ENCODE results near the gene ESR2.
A peak's percentile ranks its signal among the peaks of the same experiment; 100 is the strongest.
"Not testable (repeated sequence)": the region's sequence is repeated elsewhere in the genome, so short reads cannot be mapped to it uniquely, and the experiment has no call there.

The ESR2 gene

GRCh38 chr14:64074961-64075612 is 219.1 kb downstream of the ESR2 start:
- no peak for DNase-seq

- no peak for DNase-seq
Observed at GRCh38 chr14:64069634-64070359, 224.4 kb downstream of the ESR2 start.

GRCh38 chr14:64064447-64064846 is 229.7 kb downstream of the ESR2 start:
- no peak for DNase-seq

DNA sequence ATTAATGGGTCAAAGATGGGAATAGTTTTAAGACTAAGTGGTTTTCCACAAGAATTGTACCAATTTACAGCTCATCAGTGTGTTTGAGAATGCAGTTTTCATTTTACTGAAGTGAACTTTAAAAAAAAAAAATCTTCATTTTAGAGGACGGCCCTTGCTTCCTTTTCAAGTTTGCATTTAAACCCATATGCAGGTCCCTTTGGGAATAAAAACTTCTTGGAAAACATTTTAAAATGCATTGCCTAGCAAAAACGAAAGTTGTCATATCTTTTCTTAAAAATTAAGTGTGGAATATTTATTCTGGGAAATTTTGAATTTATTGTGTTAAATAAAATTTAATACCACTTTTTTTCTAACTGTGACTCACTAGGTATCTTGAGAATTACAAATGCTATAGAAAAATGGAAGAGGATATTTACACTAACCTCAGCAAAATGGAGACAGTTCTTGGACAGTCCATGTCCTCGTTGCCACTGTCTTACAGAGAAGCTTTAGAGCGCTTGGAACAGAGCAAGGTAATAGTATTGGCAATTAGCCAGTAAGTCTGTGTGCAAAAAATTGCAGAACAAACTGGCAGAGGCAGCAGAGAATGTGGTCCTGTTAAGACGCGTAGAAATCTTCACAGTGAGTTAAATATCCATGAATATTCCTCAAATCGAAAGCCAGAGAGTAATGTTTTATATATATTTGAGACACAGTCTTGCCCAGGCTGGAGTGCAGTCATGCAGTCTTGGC is 231.6 kb downstream of the ESR2 start:
- no peak for DNase-seq

GRCh38 chr14:64061706-64062105 is 232.5 kb downstream of the ESR2 start:
- DNase-seq, result no peak

- DNase-seq, result no peak
Observed at GRCh38 chr14:64061115-64061514, 233.1 kb downstream of the ESR2 start.

DNA sequence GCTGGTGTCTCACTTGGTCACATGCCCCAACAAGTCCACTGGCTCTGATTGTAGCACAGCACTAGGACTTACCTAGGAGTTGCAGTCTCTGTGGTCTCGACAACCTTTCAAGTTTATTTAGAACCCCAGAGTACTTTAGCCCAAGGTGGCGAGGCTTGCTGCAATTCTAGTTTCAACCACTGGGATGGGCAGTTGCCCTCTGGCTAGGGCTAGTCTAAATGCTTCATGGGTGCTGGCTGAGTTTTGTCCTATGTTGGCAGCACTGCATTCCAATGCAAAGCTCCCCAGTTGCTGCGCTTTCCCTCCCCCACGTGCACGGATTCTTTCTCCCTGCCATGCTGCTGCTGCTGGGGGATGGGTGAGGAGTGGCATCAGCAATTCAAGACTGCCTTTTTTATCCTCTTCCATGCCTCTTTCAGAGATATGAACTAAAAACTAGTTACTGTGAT is 233.5 kb downstream of the ESR2 start:
- peak; percentile 19 for DNase-seq

DNA sequence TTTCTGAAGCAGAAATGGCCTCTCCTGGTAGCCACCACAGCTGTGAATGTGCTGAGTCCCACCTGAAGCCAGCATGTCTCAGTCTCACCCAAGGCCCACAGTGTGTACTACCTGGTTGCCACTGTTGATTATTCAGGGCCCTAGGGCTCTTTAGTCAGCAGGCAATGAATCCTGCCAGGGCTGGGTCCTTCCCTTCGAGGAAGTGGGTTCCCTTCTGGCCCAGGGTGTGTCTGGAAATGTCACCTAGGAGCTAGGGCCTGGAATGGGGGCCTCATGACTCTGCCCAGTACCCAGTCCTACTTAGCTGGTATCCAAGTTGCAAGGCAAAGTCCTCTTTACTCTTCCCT is 234.0 kb downstream of the ESR2 start:
- no peak for DNase-seq

GRCh38 chr14:64059454-64060198 is 234.5 kb downstream of the ESR2 start:
- no peak for DNase-seq

DNA sequence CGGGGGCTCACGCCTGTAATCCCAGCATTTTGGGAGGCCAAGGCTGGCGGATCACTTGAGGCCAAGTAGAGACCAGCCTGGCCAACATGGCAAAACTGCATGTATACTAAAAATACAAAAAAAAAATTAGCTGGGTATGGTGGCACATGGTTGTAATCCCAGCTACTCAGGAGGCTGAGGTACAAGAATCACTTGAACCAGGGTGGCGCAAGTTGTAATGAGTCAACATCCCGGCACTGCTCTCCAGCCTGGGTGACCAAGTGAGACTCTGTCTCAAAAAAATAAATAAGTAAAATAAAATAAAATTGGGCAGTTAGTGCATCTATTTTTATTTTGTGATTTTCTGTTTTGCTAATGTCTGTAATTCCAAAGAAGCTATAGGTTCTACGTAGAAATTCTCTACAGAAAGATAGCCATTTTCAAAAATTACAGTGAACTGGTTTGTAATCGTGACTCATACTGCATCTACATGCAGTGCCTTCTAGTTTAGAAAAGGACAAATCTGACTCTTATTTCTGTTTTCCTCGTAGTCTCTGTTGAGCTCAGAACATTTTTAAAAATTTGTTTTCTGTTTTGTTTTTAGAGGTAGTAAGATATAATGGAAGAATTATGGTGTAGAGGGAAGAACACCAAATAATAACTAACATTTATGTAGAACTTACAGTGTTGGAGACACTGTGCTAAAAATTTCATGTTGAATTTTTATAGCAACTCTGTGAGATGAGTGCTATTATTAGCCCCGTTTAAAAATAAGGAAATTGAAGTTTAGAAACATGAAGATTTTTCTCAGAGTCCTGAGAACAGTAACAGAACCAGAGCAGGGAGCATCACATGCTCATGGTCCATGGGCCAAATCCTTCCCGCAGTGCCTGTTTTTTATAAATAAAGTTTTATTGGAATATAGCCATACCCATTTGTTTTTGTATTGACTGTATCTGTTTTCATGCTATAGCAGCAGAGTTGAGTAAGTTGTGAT is 240.2 kb downstream of the ESR2 start:
- no peak for DNase-seq

DNA sequence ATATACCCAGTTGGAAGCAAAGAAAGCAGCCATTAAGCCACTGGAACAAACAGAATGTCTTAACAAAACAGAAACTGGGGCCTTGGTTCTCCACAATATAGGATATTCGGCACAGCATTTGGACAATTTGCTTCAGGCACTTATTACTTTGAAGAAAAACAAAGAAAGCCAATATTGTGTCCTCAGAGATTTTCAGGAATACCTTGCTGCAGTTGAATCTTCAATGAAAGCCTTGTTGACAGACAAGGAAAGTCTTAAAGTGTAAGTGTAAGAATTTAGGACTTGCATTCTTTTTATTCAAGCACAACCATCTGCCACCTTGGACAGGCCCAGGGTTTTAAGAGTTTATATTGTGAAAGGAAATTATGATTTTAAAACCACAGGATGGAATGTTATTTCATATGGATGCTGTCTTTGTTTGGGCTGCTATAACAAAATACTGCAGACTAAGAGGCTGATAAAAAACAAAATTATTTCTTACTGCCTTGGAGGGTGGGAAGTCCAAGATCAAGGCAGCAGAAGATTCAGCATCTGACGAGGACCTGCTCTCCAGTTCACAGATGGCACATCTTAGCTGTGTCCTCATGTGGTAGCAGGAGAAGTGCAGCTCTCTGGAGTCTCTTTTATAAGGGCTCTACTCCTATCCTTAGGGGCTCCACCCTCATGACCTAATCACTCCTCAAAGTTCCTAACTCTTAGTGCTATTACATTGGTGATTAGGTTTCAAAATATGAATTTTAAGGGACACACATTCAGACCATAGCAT is 244.4 kb downstream of the ESR2 start:
- no peak for DNase-seq

DNA sequence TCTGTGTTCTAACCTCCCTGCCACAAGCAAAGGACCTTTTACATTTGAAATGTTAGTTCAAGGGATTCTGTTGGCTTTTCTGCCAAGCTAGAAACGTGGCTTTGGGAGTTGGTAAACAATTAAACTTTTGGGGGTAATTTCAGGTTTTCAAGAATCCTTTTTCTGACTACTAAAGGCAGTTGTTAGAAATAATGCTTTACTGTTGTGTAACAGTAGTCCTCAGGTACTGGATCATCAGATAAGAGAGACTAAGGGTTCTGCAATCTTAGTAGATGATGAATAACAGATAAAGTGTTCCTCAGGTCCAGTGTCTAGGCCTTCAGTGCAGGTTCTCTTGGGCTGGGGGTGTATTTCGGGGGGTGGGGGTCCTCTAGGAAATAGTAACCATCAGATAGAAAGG is 249.1 kb downstream of the ESR2 start:
- DNase-seq, result no peak

DNA sequence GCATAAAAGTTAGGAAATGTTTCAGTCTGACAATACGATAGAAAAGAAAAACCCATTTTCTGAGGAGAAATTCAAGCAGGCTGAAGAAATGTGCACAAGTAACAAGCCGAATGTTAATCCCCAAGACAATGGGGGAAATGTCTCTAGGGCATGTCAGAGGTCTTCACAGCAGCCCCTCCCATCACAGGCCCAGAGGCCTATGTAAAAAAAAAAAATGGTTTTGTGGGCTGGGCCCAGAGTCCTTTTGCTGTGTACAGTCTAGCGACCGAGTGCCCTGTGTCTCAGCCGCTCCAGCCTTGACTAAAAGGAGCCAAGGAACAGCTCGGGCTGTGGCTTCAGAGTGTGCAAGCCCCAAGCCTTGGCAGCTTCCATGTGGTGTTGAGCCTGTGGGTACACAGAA is 250.9 kb downstream of the ESR2 start:
- DNase-seq, result not testable (repeated sequence)

DNA sequence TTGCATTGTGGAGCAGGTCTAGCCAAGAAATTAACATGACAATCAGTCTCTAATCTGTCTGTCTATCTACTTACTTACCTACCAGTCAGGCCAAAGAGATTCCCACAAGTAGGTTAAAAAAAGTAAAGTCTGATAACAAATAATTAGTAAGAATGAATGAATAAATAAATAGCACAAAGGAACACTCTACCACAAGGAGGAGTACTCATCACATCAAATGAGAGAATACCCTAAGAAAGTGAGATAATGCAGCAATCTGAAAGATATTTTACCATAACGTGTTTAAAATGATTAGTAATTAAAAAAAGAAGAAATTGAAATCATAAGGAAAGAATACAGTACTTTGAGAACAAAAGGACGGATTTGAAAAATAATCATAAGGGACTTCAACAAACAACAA is 254.1 kb downstream of the ESR2 start:
- no peak for DNase-seq

DNA sequence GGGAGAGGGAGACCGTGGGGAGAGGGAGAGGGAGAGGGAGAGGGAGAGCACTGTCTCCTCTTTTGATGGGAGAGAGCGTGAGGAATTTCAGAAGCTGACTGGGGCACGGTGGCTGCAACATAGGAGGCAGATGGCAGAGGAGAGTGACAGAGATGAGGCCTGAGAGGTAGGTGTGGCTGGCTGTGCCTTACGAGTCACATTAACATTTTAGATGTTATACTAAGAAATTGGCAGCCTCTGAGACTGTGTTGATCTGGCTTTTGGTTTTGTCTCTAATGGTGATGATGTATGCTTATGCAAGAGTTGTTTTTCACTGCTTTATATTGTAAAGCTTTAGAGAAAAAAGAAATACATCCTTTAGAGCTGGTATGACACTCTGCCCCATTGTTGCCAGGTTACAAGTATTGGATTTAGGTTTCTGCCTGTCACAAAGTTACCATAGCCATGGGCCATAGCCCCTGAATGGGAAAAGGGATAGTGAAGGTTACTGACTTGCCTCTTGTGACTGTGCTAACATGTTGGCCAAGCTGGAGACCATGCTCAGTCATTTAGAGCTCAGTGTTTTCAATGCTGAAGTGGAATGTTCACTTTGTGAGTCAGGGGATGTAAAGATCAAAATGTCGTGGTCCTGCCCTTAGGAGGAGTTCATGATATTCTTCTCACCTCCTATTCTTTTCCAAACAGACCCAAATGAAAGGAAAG is 255.2 kb downstream of the ESR2 start:
- no peak for DNase-seq

GRCh38 chr14:64037869-64038745 is 256.1 kb downstream of the ESR2 start:
- not testable (repeated sequence) for DNase-seq

- DNase-seq, result no peak
Observed at GRCh38 chr14:64035143-64035542, 259.0 kb downstream of the ESR2 start.
